Tibial artery (tissue), 4 donors: ENCODE results near the gene MPO.

ENCODE experiments used
- DNase-seq, 2 donors: peaks; one replicate each; pipeline ENCODE4 v3.0.0-alpha.2; 2019
- H3K27ac ChIP-seq, 2 donors: fragments of 200-600 bp; sonication (generic) in 1 of 2; 1 replicate in 1 of 2; 2 replicates in 1 of 2; pipeline ENCODE4 v1.5.1; 2018 to 2019; ENCODE audit warnings: mild to moderate bottlenecking in 1 of 2
- H3K27me3 ChIP-seq, 2 donors: fragments of 200-600 bp; sonication (generic) in 1 of 2; one replicate each; pipeline versions ENCODE4 v1.5.1 to v1.6.0; 2016 to 2019
- H3K36me3 ChIP-seq, 3 donors: fragments of 200-600 bp; sonication (generic) in 2 of 3; one replicate each; pipeline ENCODE4 v1.5.1; 2016 to 2019; ENCODE audit warnings: mild to moderate bottlenecking in 2 of 3
- H3K4me1 ChIP-seq, 4 donors: fragments of 200-600 bp; sonication (generic) in 2 of 4; 1 replicate in 3 of 4; 2 replicates in 1 of 4; pipeline ENCODE4 v1.5.1; 2016 to 2019
- H3K4me3 ChIP-seq, 2 donors: fragments of 200-600 bp; sonication (generic) in 1 of 2; 1 replicate in 1 of 2; 2 replicates in 1 of 2; pipeline ENCODE4 v1.5.1; 2018 to 2019; ENCODE audit warnings: mild to moderate bottlenecking in 2 of 2
- H3K9me3 ChIP-seq, 3 donors: fragments of 200-600 bp; sonication (generic) in 1 of 3; one replicate each; pipeline ENCODE4 v1.5.1; 2016 to 2019
- intact Hi-C: fragments of 100-400 bp; cut with DNase I; formaldehyde crosslinking; loops from one replicate; pipeline ENCODE4 v1.15.0; 2023; ENCODE audit warnings: low total_unique reads
- TF ChIP-seq, protein P1 (sequence below), 2 experiments: fragments of 200-600 bp in 1 of 2; fragments of 450-650 bp in 1 of 2; IDR thresholded peaks; one replicate each; pipeline ENCODE4 v1.5.1; 2017 to 2019; ENCODE audit warnings: antibody characterized with exemption in 2 of 2, mild to moderate bottlenecking in 1 of 2, moderate library complexity in 1 of 2

The MPO gene

DNA sequence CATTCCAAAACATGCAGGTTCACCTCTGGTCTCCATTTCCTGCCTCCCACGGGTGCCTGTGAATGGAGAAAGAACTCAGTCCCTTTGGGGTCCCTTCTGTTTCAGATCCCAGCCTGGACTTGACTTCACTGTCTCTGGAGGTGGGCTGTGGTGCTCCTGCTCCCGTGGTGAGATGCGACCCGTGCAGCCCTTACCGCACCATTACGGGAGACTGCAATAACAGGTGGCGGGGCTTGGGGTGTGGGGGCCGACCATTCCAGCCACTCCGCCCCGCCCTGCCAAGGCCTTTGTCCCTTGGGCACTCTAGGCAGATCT is 31.8 kb downstream of the MPO start:
- no peak for DNase-seq
- Histone ChIP-seq H3K36me3 (no peaks in the 10 kb centered on the region), H3K4me1 (peaks cover 0 to 14% (median 9%) of the 10 kb centered on the region in 4 donors), H3K4me3 (peak overlapping the region in 1 of 2 donors; percentile 45), H3K27me3 (peaks cover 0 to 69% of the 10 kb centered on the region in 2 donors), H3K9me3 (no peaks in the 10 kb centered on the region), H3K27ac (no peak overlapping the region)
- TF ChIP-seq, protein P1, sequence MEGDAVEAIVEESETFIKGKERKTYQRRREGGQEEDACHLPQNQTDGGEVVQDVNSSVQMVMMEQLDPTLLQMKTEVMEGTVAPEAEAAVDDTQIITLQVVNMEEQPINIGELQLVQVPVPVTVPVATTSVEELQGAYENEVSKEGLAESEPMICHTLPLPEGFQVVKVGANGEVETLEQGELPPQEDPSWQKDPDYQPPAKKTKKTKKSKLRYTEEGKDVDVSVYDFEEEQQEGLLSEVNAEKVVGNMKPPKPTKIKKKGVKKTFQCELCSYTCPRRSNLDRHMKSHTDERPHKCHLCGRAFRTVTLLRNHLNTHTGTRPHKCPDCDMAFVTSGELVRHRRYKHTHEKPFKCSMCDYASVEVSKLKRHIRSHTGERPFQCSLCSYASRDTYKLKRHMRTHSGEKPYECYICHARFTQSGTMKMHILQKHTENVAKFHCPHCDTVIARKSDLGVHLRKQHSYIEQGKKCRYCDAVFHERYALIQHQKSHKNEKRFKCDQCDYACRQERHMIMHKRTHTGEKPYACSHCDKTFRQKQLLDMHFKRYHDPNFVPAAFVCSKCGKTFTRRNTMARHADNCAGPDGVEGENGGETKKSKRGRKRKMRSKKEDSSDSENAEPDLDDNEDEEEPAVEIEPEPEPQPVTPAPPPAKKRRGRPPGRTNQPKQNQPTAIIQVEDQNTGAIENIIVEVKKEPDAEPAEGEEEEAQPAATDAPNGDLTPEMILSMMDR (IDR thresholded peaks at IDR 0.05) = no peak
- intact Hi-C loops = no loop called here

DNA sequence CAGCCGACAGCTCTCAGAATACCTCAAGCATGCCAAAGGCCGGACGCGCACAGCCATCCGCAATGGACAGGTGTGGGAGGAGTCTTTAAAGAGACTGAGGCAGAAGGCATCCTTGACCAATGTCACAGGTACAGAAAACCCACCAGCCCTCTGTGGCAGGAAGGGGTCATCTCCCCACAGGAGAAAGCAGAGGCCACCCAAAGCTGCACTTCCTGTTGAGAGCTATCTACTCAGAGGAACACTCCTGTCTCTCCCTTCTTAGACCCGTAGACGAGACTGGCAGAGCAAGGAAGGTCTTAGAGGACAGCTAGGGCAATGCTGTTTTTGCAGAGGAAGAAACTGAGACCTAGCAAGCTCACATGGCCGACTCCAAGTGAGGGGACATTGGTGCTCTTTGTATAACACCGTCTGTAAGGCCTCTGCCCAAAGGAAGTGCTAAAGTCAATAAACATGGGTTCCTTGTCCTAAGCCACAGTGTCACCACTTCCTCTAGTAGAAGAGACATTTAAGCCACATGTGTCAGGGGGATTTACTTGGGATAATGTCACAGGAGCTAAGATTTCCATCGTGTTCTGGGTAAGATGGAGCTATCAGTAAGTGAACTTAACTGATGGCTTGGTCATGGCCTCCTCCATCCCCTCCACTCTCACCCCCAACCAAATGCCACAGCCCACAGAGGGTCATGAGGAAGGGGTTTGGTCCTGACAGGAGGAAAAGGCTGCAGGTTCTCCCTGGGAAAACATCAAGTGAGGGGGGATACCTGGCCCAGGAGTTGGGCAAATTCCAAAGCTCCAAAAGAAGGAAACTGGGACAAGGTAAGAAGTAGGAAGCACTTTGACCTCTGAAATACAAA is 33.0 kb downstream of the MPO start:
- H3K4me3 ChIP-seq = no peak overlapping the region
- intact Hi-C loops = no loop called here
- no peak overlapping the region for H3K27ac ChIP-seq
- DNase-seq = no peak
- TF ChIP-seq, protein P1 (IDR thresholded peaks at IDR 0.05) = no peak
- peaks cover 0 to 72% of the 10 kb centered on the region in 2 donors for H3K27me3 ChIP-seq
- no peaks in the 10 kb centered on the region for H3K9me3 ChIP-seq
- H3K4me1 ChIP-seq = peaks cover 0 to 14% (median 9%) of the 10 kb centered on the region in 4 donors
- H3K36me3 ChIP-seq = no peaks in the 10 kb centered on the region

DNA sequence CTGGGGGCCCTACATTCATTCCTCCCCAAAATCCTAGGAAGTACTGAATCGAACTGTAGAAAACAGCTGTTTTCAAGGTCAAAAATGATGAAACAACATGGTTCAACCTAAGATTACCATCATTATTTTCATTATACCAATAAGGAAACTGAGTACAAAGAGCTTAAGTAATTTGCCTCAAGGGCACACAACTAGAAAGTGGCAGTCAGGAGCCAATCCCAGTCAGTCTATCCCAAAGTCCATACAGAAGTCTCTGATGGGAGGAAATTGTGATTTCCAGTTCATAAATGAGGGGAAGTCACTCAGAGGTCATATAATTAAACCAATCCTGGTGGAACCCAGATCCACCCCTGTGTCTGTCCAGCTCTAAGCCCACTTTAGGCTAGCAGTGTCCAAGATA is 34.0 kb downstream of the MPO start:
- Histone ChIP-seq H3K27me3 (peaks cover 0 to 76% of the 10 kb centered on the region in 2 donors), H3K36me3 (no peaks in the 10 kb centered on the region), H3K4me1 (peaks cover 0 to 14% (median 9%) of the 10 kb centered on the region in 4 donors), H3K4me3 (no peak overlapping the region), H3K27ac (no peak overlapping the region), H3K9me3 (no peaks in the 10 kb centered on the region)
- intact Hi-C loops = no loop called here
- TF ChIP-seq, protein P1 (IDR thresholded peaks at IDR 0.05) = no peak
- DNase-seq = no peak

DNA sequence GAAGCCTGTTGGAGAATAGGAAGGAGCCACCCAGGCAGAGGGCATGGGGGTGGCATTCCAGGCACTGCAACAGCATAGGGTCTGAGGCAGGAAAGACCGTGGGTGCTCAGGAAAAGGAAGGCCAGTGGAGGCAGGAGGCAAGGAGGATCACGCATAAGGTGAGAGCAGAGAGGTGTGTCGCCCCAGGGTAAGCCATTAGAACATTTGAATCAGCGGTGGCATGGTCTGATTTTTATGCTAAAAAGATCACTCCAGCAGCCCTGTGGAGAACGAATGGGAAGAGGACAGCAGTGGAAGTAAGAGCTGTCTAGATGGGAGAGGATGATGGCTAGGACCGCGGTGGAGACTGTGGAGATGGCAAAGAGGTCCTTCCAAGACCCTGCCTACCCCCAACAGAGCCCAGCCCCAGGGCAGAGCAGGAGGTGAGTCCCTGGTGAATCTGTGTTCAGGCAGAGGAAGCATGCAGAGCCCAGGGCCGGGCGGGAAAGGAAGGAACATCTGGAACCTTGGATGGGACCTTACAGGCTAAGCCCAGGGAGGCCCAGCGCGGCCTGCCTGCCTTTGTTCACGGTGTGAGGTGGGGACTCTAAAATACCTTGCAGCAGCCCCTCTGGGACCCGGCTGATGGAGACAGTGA is 34.5 kb downstream of the MPO start:
- H3K27me3 ChIP-seq = peaks cover 0 to 74% of the 10 kb centered on the region in 2 donors
- intact Hi-C loops = no loop called here

DNA sequence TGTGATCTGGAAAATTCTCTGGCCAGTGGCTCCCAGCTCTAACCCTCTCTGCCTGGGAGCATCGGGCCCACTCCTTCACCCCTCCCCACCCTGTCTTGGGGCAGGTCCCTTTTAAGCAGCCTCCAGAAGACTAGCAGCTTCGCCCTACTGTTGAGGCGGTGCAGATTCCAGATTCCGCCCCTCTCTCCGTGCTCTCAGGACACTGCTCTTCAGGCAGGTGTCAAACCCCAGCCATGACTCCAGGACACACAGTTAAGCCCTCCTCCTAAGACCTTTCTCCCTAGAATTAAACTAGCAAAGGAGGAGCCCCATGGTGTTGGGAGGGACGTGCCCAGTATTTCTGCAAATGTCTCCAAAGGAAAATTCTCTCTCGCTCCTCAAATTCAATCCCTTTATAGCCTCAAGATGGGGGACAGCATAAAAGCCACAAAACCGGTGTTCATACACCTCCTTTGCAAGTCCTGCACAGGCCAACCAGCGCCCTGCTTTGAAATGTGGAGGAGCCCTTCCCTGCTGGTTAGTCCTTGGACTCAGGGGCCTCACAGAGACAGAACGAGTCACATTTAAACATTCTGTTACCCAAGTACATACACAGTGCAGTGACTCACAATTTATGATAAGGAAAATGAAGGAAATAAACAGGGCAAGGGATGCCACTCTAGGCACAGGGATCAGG is 35.2 kb downstream of the MPO start:
- TF ChIP-seq, protein P1 (IDR thresholded peaks at IDR 0.05) = no peak
- peaks cover 0 to 14% (median 9%) of the 10 kb centered on the region in 4 donors for H3K4me1 ChIP-seq
- H3K4me3 ChIP-seq = no peak overlapping the region
- peaks cover 0 to 70% of the 10 kb centered on the region in 2 donors for H3K27me3 ChIP-seq
- no peaks in the 10 kb centered on the region for H3K9me3 ChIP-seq
- no peak overlapping the region for H3K27ac ChIP-seq
- DNase-seq = no peak
- no peaks in the 10 kb centered on the region for H3K36me3 ChIP-seq
- intact Hi-C loops = no loop called here

More for the DNA sequence above, 34.5 kb downstream of the MPO start:
- H3K9me3 ChIP-seq = no peaks in the 10 kb centered on the region
- TF ChIP-seq, protein P1 (IDR thresholded peaks at IDR 0.05) = no peak
- H3K4me1 ChIP-seq = peaks cover 0 to 14% (median 9%) of the 10 kb centered on the region in 4 donors
- H3K36me3 ChIP-seq = no peaks in the 10 kb centered on the region
- no peak for DNase-seq
- H3K27ac ChIP-seq = no peak overlapping the region
- H3K4me3 ChIP-seq = no peak overlapping the region
